22Rv1 (cell line): ENCODE measurements around the gene FANCI.
A peak's percentile ranks its signal among the peaks of the same experiment; 100 is the strongest.
"Not testable (repeated sequence)": the region's sequence is repeated elsewhere in the genome, so short reads cannot be mapped to it uniquely, and the experiment has no call there.

Source experiments
- H3K27ac ChIP-seq: fragments of 450-650 bp; 2 replicates; pipeline ENCODE4 v1.5.1; 2017
- CTCF ChIP-seq: fragments of 450-650 bp; IDR thresholded peaks from 2 replicates; pipeline ENCODE4 v1.5.1; 2017; ENCODE audit warnings: mild to moderate bottlenecking
- ZFX ChIP-seq: fragments of 450-650 bp; IDR thresholded peaks from 2 replicates; pipeline ENCODE4 v1.6.1; 2017; ENCODE audit warnings: antibody characterized with exemption, borderline replicate concordance

FANCI gene

GRCh38 chr15:89225588-89225987 lies 18.2 kb upstream of the FANCI start:
- TF ChIP-seq ZFX = no peak
- no peak for TF ChIP-seq CTCF
- H3K27ac ChIP-seq = no peak overlapping the region

GRCh38 chr15:89226359-89227221 lies 17.2 kb upstream of the FANCI start:
- no peak overlapping the region for H3K27ac ChIP-seq
- TF ChIP-seq ZFX (no peak), CTCF (no peak)

GRCh38 chr15:89227425-89227824 lies 16.4 kb upstream of the FANCI start:
- TF ChIP-seq ZFX (no peak), CTCF (no peak)
- H3K27ac ChIP-seq = no peak overlapping the region

GRCh38 chr15:89230277-89230676 lies 13.5 kb upstream of the FANCI start:
- H3K27ac ChIP-seq = no peak overlapping the region
- no peak for TF ChIP-seq CTCF
- TF ChIP-seq ZFX = no peak

GRCh38 chr15:89231832-89232231 lies 11.9 kb upstream of the FANCI start:
- no peak overlapping the region for H3K27ac ChIP-seq
- TF ChIP-seq ZFX (no peak), CTCF (no peak)

- H3K27ac ChIP-seq = not testable (repeated sequence)
These were observed 3.6 kb upstream of the FANCI start for GRCh38 chr15:89239883-89240810.

GRCh38 chr15:89243046-89243690 lies 611 bp upstream of the FANCI start:
- H3K27ac ChIP-seq = peak overlapping the region; percentile 77

More at GRCh38 chr15:89243046-89243690, 611 bp upstream of the FANCI start:
- TF ChIP-seq ZFX (no peak), CTCF (no peak)
